WTC11 (cell line): ENCODE measurements around the gene RXRB.

ENCODE experiments used
- CREM ChIP-seq: sonication (generic); formaldehyde crosslinking; IDR thresholded peaks from 2 replicates; pipeline ENCODE4 v1.8.1; 2022; ENCODE audit warnings: mild to moderate bottlenecking, missing genetic modification reagents, moderate library complexity
- JUN ChIP-seq: sonication (generic); formaldehyde crosslinking; IDR thresholded peaks from 2 replicates; pipeline ENCODE4 v1.8.0; 2023; ENCODE audit warnings: mild to moderate bottlenecking, missing genetic modification reagents
- MXD4 ChIP-seq: fragments of 250-450 bp; sonication (Bioruptor Pico); IDR thresholded peaks from 2 replicates; pipeline ENCODE4 v1.8.0; 2021; ENCODE audit warnings: mild to moderate bottlenecking, moderate library complexity, borderline replicate concordance
- NFE2L1 ChIP-seq: sonication (generic); formaldehyde crosslinking; IDR thresholded peaks from 2 replicates; pipeline ENCODE4 v1.8.1; 2023; ENCODE audit warnings: missing genetic modification reagents
- NR3C1 ChIP-seq: sonication (generic); formaldehyde crosslinking; conservative IDR thresholded peaks from 2 replicates; pipeline ENCODE4 v1.8.1; 2023; ENCODE audit warnings: low read depth, mild to moderate bottlenecking, missing genetic modification reagents
- TEAD4 ChIP-seq: sonication (generic); formaldehyde crosslinking; IDR thresholded peaks from 2 replicates; pipeline ENCODE4 v1.8.0; 2022; ENCODE audit warnings: mild to moderate bottlenecking, missing genetic modification reagents
- TF ChIP-seq, protein P1 (sequence below): sonication (generic); formaldehyde crosslinking; IDR thresholded peaks from 2 replicates; pipeline ENCODE4 v1.8.1; 2023; ENCODE audit warnings: mild to moderate bottlenecking, missing genetic modification reagents, borderline replicate concordance
- TF ChIP-seq, protein P2 (sequence below): fragments of 200-600 bp; IDR thresholded peaks from 2 replicates; pipeline ENCODE4 v1.8.0; 2022; ENCODE audit warnings: antibody characterized with exemption
- TF ChIP-seq, protein P3 (sequence below): sonication (generic); formaldehyde crosslinking; conservative IDR thresholded peaks from 2 replicates; pipeline ENCODE4 v1.8.1; 2022; ENCODE audit warnings: mild to moderate bottlenecking, missing genetic modification reagents

DNA sequence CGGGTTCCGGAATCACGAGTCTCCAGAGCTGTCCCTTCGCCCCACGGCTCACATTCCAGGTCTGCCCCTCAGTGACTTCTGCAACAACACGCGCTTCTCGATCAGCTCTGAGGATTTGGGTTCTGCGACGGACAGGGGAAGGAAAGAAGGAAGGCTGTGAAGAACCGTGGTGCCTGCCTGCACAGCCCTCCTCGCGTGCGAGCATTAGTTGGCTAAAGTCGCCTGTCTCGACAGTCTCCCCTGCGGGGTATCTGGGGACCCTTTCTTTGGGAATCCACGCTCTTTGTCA lies 48.1 kb upstream of the RXRB start:
- TF ChIP-seq, protein P1, sequence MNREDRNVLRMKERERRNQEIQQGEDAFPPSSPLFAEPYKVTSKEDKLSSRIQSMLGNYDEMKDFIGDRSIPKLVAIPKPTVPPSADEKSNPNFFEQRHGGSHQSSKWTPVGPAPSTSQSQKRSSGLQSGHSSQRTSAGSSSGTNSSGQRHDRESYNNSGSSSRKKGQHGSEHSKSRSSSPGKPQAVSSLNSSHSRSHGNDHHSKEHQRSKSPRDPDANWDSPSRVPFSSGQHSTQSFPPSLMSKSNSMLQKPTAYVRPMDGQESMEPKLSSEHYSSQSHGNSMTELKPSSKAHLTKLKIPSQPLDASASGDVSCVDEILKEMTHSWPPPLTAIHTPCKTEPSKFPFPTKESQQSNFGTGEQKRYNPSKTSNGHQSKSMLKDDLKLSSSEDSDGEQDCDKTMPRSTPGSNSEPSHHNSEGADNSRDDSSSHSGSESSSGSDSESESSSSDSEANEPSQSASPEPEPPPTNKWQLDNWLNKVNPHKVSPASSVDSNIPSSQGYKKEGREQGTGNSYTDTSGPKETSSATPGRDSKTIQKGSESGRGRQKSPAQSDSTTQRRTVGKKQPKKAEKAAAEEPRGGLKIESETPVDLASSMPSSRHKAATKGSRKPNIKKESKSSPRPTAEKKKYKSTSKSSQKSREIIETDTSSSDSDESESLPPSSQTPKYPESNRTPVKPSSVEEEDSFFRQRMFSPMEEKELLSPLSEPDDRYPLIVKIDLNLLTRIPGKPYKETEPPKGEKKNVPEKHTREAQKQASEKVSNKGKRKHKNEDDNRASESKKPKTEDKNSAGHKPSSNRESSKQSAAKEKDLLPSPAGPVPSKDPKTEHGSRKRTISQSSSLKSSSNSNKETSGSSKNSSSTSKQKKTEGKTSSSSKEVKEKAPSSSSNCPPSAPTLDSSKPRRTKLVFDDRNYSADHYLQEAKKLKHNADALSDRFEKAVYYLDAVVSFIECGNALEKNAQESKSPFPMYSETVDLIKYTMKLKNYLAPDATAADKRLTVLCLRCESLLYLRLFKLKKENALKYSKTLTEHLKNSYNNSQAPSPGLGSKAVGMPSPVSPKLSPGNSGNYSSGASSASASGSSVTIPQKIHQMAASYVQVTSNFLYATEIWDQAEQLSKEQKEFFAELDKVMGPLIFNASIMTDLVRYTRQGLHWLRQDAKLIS (CRISPR knock-in tag), result no peak
- no peak for TF ChIP-seq CREM (CRISPR knock-in tag)
- TF ChIP-seq, protein P2, sequence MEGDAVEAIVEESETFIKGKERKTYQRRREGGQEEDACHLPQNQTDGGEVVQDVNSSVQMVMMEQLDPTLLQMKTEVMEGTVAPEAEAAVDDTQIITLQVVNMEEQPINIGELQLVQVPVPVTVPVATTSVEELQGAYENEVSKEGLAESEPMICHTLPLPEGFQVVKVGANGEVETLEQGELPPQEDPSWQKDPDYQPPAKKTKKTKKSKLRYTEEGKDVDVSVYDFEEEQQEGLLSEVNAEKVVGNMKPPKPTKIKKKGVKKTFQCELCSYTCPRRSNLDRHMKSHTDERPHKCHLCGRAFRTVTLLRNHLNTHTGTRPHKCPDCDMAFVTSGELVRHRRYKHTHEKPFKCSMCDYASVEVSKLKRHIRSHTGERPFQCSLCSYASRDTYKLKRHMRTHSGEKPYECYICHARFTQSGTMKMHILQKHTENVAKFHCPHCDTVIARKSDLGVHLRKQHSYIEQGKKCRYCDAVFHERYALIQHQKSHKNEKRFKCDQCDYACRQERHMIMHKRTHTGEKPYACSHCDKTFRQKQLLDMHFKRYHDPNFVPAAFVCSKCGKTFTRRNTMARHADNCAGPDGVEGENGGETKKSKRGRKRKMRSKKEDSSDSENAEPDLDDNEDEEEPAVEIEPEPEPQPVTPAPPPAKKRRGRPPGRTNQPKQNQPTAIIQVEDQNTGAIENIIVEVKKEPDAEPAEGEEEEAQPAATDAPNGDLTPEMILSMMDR, result no peak; the same call in 1 of the 2 replicates
- no peak for TF ChIP-seq NR3C1 (CRISPR knock-in tag)
- TF ChIP-seq TEAD4 (CRISPR knock-in tag), result no peak
- TF ChIP-seq JUN, result no peak
- no peak for TF ChIP-seq NFE2L1
- TF ChIP-seq, protein P3, sequence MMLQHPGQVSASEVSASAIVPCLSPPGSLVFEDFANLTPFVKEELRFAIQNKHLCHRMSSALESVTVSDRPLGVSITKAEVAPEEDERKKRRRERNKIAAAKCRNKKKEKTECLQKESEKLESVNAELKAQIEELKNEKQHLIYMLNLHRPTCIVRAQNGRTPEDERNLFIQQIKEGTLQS (CRISPR knock-in tag), result no peak
- no peak for TF ChIP-seq MXD4 (CRISPR knock-in tag)
